Measurements from ENCODE around the gene TBC1D14.
A peak's percentile ranks its signal among the peaks of the same experiment; 100 is the strongest.

TBC1D14 gene

GRCh38 chr4:7044137-7044930 is 134.7 kb downstream of the TBC1D14 start:
- peak overlapping the region; percentile 68 for H2BK120ac ChIP-seq (ENCODE audit: insufficient read depth, low read length, poor library complexity)
- peaks cover 4% of the 10 kb centered on the region for H3K9me3 ChIP-seq (ENCODE audit: insufficient read depth, low read depth, low read length)
- H3K36me3 ChIP-seq (ENCODE audit: control insufficient read depth in 1 of 2, insufficient read depth in 2 of 2, low read length in 2 of 2), result peaks cover 2 to 7% of the 10 kb centered on the region in 2 experiments
- peak overlapping the region; percentile 94 for H3K9ac ChIP-seq (ENCODE audit: low read length)
- peak overlapping the region; percentile 99 for H3K14ac ChIP-seq (ENCODE audit: low read length)
- H2BK5ac ChIP-seq (ENCODE audit: low read depth, low read length, poor library complexity), result peak overlapping the region; percentile 22
- peaks cover 19% of the 10 kb centered on the region for H3K79me2 ChIP-seq (ENCODE audit: control insufficient read depth, insufficient read depth, low read length, poor library complexity)
- H3K4me2 ChIP-seq (ENCODE audit: low read length), result peak overlapping the region; percentile 94
- peak overlapping the region; percentile 95 for H3K4ac ChIP-seq (ENCODE audit: low read depth, low read length)
- no CpG with 5 or more reads among the region's 29 CpGs for WGBS (ENCODE audit: extremely low coverage, insufficient coverage, insufficient read length)
- peaks cover 9% of the 10 kb centered on the region for H3K79me1 ChIP-seq (ENCODE audit: low read length)
- peak overlapping the region; percentile 81 for H4K8ac ChIP-seq (ENCODE audit: low read depth, low read length)
- no peak overlapping the region for H3K23ac ChIP-seq (ENCODE audit: low read length)
- no peak for DNase-seq
- no peak overlapping the region for H3K27ac ChIP-seq (ENCODE audit: low read depth, low read length)
- H3K18ac ChIP-seq (ENCODE audit: low read length), result peak overlapping the region; percentile 88
- peak overlapping the region; percentile 86 for H4K91ac ChIP-seq (ENCODE audit: low read depth, low read length)
- peaks cover 18 to 22% of the 10 kb centered on the region in 2 experiments for H3K4me1 ChIP-seq (ENCODE audit: control insufficient read depth in 1 of 2, insufficient read depth in 2 of 2, low read length in 2 of 2)
- H2BK12ac ChIP-seq (ENCODE audit: low read length), result peak overlapping the region; percentile 16
- peak overlapping the region; percentile 55 for H2AFZ ChIP-seq (ENCODE audit: insufficient read depth, low read length, poor library complexity)
- peak overlapping the region; percentile 99 for H3K4me3 ChIP-seq (ENCODE audit: low read depth, low read length)
- peak overlapping the region; percentile 89 for H4K12ac ChIP-seq (ENCODE audit: low read depth, low read length)
- H3K27me3 ChIP-seq (ENCODE audit: insufficient read depth, low read length), result no peaks in the 10 kb centered on the region
- H2AK5ac ChIP-seq (ENCODE audit: low read length), result peak overlapping the region; percentile 97

GRCh38 chr4:7045553-7045952 is 135.9 kb downstream of the TBC1D14 start:
- peaks cover 21% of the 10 kb centered on the region for H3K79me2 ChIP-seq (ENCODE audit: control insufficient read depth, insufficient read depth, low read length, poor library complexity)
- H3K23ac ChIP-seq (ENCODE audit: low read length), result no peak overlapping the region
- no peak overlapping the region for H2BK120ac ChIP-seq (ENCODE audit: insufficient read depth, low read length, poor library complexity)
- H3K4me1 ChIP-seq (ENCODE audit: control insufficient read depth in 1 of 2, insufficient read depth in 2 of 2, low read length in 2 of 2), result peaks cover 18 to 22% of the 10 kb centered on the region in 2 experiments
- H3K36me3 ChIP-seq (ENCODE audit: control insufficient read depth in 1 of 2, insufficient read depth in 2 of 2, low read length in 2 of 2), result peaks cover 2 to 10% of the 10 kb centered on the region in 2 experiments
- H2AK5ac ChIP-seq (ENCODE audit: low read length), result no peak overlapping the region
- DNase-seq, result no peak
- H3K18ac ChIP-seq (ENCODE audit: low read length), result no peak overlapping the region
- H3K4me3 ChIP-seq (ENCODE audit: low read depth, low read length), result no peak overlapping the region
- H3K79me1 ChIP-seq (ENCODE audit: low read length), result peaks cover 9% of the 10 kb centered on the region
- H2BK5ac ChIP-seq (ENCODE audit: low read depth, low read length, poor library complexity), result no peak overlapping the region
- H2AFZ ChIP-seq (ENCODE audit: insufficient read depth, low read length, poor library complexity), result no peak overlapping the region
- H3K27me3 ChIP-seq (ENCODE audit: insufficient read depth, low read length), result no peaks in the 10 kb centered on the region
- peak overlapping the region; percentile 24 for H3K4ac ChIP-seq (ENCODE audit: low read depth, low read length)
- no peak overlapping the region for H2BK12ac ChIP-seq (ENCODE audit: low read length)
- H3K9me3 ChIP-seq (ENCODE audit: insufficient read depth, low read depth, low read length), result peaks cover 4% of the 10 kb centered on the region
- no CpG with 5 or more reads among the region's 8 CpGs for WGBS (ENCODE audit: extremely low coverage, insufficient coverage, insufficient read length)
- no peak overlapping the region for H3K27ac ChIP-seq (ENCODE audit: low read depth, low read length)
- H3K9ac ChIP-seq (ENCODE audit: low read length), result no peak overlapping the region
- no peak overlapping the region for H3K14ac ChIP-seq (ENCODE audit: low read length)
- H4K8ac ChIP-seq (ENCODE audit: low read depth, low read length), result no peak overlapping the region
- H3K4me2 ChIP-seq (ENCODE audit: low read length), result no peak overlapping the region
- H4K12ac ChIP-seq (ENCODE audit: low read depth, low read length), result no peak overlapping the region
- no peak overlapping the region for H4K91ac ChIP-seq (ENCODE audit: low read depth, low read length)

- Histone ChIP-seq H2AK5ac (ENCODE audit: low read length) (no peak overlapping the region), H3K4me2 (ENCODE audit: low read length) (no peak overlapping the region), H4K8ac (ENCODE audit: low read depth, low read length) (no peak overlapping the region), H3K4me1 (ENCODE audit: control insufficient read depth in 1 of 2, insufficient read depth in 2 of 2, low read length in 2 of 2) (peaks cover 18 to 22% of the 10 kb centered on the region in 2 experiments), H3K9ac (ENCODE audit: low read length) (no peak overlapping the region), H3K79me1 (ENCODE audit: low read length) (peaks cover 9% of the 10 kb centered on the region), H3K4me3 (ENCODE audit: low read depth, low read length) (no peak overlapping the region), H3K9me3 (ENCODE audit: insufficient read depth, low read depth, low read length) (peaks cover 4% of the 10 kb centered on the region), H3K18ac (ENCODE audit: low read length) (peak overlapping the region; percentile 26), H3K23ac (ENCODE audit: low read length) (no peak overlapping the region), H2BK12ac (ENCODE audit: low read length) (no peak overlapping the region), H2BK5ac (ENCODE audit: low read depth, low read length, poor library complexity) (no peak overlapping the region), H4K12ac (ENCODE audit: low read depth, low read length) (no peak overlapping the region), H3K4ac (ENCODE audit: low read depth, low read length) (peak overlapping the region; percentile 63), H2AFZ (ENCODE audit: insufficient read depth, low read length, poor library complexity) (no peak overlapping the region), H2BK120ac (ENCODE audit: insufficient read depth, low read length, poor library complexity) (no peak overlapping the region), H3K27me3 (ENCODE audit: insufficient read depth, low read length) (no peaks in the 10 kb centered on the region), H3K36me3 (ENCODE audit: control insufficient read depth in 1 of 2, insufficient read depth in 2 of 2, low read length in 2 of 2) (peaks cover 2 to 12% of the 10 kb centered on the region in 2 experiments), H3K14ac (ENCODE audit: low read length) (peak overlapping the region; percentile 14), H3K79me2 (ENCODE audit: control insufficient read depth, insufficient read depth, low read length, poor library complexity) (peaks cover 21% of the 10 kb centered on the region), H3K27ac (ENCODE audit: low read depth, low read length) (no peak overlapping the region), H4K91ac (ENCODE audit: low read depth, low read length) (no peak overlapping the region)
- no peak for DNase-seq
- no CpG with 5 or more reads among the region's 23 CpGs for WGBS (ENCODE audit: extremely low coverage, insufficient coverage, insufficient read length)
Observed at GRCh38 chr4:7045961-7046921, 136.6 kb downstream of the TBC1D14 start.

DNA sequence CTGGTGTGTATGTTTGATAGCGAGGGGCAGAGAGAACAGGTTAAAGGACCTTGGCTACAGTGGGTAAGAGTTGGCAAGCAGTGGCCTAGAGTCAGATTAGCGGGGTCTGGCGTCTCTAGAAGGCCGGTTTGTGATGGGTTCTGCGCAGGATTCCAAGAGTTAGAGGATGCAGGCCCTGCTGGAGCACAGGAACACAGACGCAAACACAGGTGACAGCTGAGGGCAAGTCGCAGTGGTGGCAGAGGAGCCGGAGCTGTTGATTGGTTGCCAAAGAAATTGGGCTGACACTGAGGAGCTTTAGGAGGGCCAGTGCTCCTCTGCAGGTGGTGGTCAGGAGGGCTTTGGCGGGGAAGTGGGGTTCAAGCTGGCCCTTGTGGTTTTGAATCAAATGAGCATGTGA is 137.3 kb downstream of the TBC1D14 start:
- H3K79me1 ChIP-seq (ENCODE audit: low read length), result peaks cover 9% of the 10 kb centered on the region
- no peak overlapping the region for H4K12ac ChIP-seq (ENCODE audit: low read depth, low read length)
- no peak overlapping the region for H2BK12ac ChIP-seq (ENCODE audit: low read length)
- no peak overlapping the region for H2BK5ac ChIP-seq (ENCODE audit: low read depth, low read length, poor library complexity)
- H3K36me3 ChIP-seq (ENCODE audit: control insufficient read depth in 1 of 2, insufficient read depth in 2 of 2, low read length in 2 of 2), result peaks cover 2 to 14% of the 10 kb centered on the region in 2 experiments
- H3K79me2 ChIP-seq (ENCODE audit: control insufficient read depth, insufficient read depth, low read length, poor library complexity), result peaks cover 21% of the 10 kb centered on the region
- no peak overlapping the region for H3K18ac ChIP-seq (ENCODE audit: low read length)
- no peak overlapping the region for H3K4me3 ChIP-seq (ENCODE audit: low read depth, low read length)
- H3K4me2 ChIP-seq (ENCODE audit: low read length), result no peak overlapping the region
- H3K9me3 ChIP-seq (ENCODE audit: insufficient read depth, low read depth, low read length), result peaks cover 4% of the 10 kb centered on the region
- no peak overlapping the region for H3K9ac ChIP-seq (ENCODE audit: low read length)
- no peak overlapping the region for H2BK120ac ChIP-seq (ENCODE audit: insufficient read depth, low read length, poor library complexity)
- no peak overlapping the region for H4K91ac ChIP-seq (ENCODE audit: low read depth, low read length)
- no peak overlapping the region for H2AK5ac ChIP-seq (ENCODE audit: low read length)
- H3K4ac ChIP-seq (ENCODE audit: low read depth, low read length), result peak overlapping the region; percentile 64
- H2AFZ ChIP-seq (ENCODE audit: insufficient read depth, low read length, poor library complexity), result no peak overlapping the region
- no peak overlapping the region for H3K27ac ChIP-seq (ENCODE audit: low read depth, low read length)
- no peak for DNase-seq
- H3K23ac ChIP-seq (ENCODE audit: low read length), result no peak overlapping the region
- H3K4me1 ChIP-seq (ENCODE audit: control insufficient read depth in 1 of 2, insufficient read depth in 2 of 2, low read length in 2 of 2), result peaks cover 14 to 19% of the 10 kb centered on the region in 2 experiments
- WGBS (ENCODE audit: extremely low coverage, insufficient coverage, insufficient read length), result no CpG with 5 or more reads among the region's 9 CpGs
- no peaks in the 10 kb centered on the region for H3K27me3 ChIP-seq (ENCODE audit: insufficient read depth, low read length)
- H4K8ac ChIP-seq (ENCODE audit: low read depth, low read length), result no peak overlapping the region
- H3K14ac ChIP-seq (ENCODE audit: low read length), result no peak overlapping the region

Measured in trophoblast cell (in vitro differentiated cells and primary cell).